ENCODE data around the gene ABCA8. TPM values are rescaled to one million over a fixed set of nuclear protein-coding genes. Genes with fewer than 3 reads are reported as not detected.

ABCA8 gene
- total RNA-seq, 4 donors from 2014 or later: 10.9 to 87.5 (median 21.2) TPM

DNA sequence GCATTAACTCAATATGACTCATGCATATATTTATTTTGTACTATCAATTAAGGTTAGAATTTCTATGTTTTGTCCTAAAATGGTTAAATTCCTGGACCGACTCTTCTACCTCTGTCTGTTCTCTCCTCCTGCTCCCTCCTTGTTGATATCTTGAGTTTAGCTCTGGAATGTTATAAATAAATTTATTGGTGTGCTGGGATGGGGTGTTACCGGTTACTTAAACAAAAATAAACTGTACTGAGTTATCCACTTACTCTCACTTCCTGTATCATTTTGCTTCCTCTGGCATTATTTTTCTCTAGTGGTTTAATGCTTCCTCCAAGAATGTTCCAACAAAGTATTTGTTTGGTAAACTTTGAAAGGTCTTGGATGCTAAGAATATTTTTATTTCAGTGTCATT lies 120.1 kb downstream of the ABCA8 start:
- Histone ChIP-seq H3K9me3 (no peaks in the 10 kb centered on the region), H3K36me3 (no peaks in the 10 kb centered on the region), H3K4me3 (no peak overlapping the region), H3K4me1 (no peaks in the 10 kb centered on the region), H3K27me3 (no peaks in the 10 kb centered on the region), H3K27ac (no peak overlapping the region)
- no peak for DNase-seq
- TF ChIP-seq POLR2A (IDR thresholded peaks at IDR 0.05): no peak
- TF ChIP-seq, protein P1, sequence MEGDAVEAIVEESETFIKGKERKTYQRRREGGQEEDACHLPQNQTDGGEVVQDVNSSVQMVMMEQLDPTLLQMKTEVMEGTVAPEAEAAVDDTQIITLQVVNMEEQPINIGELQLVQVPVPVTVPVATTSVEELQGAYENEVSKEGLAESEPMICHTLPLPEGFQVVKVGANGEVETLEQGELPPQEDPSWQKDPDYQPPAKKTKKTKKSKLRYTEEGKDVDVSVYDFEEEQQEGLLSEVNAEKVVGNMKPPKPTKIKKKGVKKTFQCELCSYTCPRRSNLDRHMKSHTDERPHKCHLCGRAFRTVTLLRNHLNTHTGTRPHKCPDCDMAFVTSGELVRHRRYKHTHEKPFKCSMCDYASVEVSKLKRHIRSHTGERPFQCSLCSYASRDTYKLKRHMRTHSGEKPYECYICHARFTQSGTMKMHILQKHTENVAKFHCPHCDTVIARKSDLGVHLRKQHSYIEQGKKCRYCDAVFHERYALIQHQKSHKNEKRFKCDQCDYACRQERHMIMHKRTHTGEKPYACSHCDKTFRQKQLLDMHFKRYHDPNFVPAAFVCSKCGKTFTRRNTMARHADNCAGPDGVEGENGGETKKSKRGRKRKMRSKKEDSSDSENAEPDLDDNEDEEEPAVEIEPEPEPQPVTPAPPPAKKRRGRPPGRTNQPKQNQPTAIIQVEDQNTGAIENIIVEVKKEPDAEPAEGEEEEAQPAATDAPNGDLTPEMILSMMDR (IDR thresholded peaks at IDR 0.05): no peak

DNA sequence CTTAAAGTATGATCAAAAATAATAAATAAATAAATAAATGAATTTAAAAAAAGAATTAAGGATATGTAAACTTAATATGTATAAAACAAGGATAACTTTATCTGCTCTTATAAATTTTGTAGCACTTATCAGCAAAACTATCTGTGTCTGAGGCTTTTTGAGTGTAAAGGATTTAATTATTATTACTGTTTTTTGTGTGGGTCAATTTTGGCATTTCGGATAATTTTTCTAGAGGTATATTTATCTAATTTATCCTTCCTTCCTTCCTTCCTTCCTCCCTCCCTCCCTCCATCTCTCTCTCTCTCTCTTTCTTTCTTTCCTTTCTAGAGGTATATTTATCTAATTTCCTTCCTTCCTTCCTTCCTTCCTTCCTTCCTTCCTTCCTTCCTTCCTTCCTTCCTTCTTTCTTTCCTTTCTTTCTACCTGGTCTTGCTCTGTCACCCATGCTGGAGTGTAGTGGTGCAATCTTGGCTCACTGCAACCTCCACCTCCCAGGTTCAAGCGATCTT lies 120.8 kb downstream of the ABCA8 start:
- H3K27ac ChIP-seq: no peak overlapping the region
- no peak for DNase-seq
- no peaks in the 10 kb centered on the region for H3K36me3 ChIP-seq

DNA sequence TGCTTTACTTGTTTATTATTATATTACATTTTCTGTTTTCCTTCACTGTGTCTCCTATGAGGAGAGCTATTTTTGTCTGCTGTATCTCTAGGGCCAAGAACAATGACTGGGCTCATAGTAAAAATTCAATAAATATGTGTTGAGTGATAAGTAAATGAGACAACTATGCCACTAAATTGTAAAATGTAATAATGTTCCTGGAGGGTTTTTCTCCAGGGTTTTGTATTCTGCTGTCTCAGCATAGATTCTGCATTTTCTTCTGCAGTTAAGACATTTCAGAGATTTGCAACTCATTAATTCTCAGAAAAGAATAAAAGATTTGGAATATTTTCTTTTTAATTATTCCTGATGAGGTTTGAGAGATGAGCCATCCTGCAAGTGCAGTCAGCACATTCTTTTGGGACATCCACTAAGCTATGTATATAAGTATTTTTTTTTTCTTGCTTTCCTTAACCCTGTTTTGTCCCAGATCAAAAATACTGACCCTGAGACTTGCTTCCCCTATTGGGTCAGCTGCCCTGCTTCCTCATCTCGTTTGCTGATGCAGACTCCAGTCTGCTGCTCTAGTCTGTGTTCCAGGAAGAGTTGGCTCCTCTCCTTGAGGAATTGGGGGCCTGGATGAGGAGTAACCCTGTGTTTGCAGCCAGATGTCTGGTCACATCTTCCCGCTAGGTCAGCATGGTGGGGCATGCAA lies 122.9 kb downstream of the ABCA8 start:
- Histone ChIP-seq H3K9me3 (no peaks in the 10 kb centered on the region), H3K27ac (no peak overlapping the region), H3K4me3 (no peak overlapping the region), H3K36me3 (no peaks in the 10 kb centered on the region), H3K4me1 (no peaks in the 10 kb centered on the region), H3K27me3 (no peaks in the 10 kb centered on the region)
- peak in 1 of 3 donors; percentile 47 for DNase-seq
- TF ChIP-seq, protein P1 (IDR thresholded peaks at IDR 0.05): no peak
- no peak for TF ChIP-seq POLR2A (IDR thresholded peaks at IDR 0.05)

More for the DNA sequence above, 120.8 kb downstream of the ABCA8 start:
- no peak for TF ChIP-seq POLR2A (IDR thresholded peaks at IDR 0.05)
- TF ChIP-seq, protein P1 (IDR thresholded peaks at IDR 0.05): no peak
- Histone ChIP-seq H3K4me1 (no peaks in the 10 kb centered on the region), H3K4me3 (no peak overlapping the region), H3K27me3 (no peaks in the 10 kb centered on the region), H3K9me3 (no peaks in the 10 kb centered on the region)

DNA sequence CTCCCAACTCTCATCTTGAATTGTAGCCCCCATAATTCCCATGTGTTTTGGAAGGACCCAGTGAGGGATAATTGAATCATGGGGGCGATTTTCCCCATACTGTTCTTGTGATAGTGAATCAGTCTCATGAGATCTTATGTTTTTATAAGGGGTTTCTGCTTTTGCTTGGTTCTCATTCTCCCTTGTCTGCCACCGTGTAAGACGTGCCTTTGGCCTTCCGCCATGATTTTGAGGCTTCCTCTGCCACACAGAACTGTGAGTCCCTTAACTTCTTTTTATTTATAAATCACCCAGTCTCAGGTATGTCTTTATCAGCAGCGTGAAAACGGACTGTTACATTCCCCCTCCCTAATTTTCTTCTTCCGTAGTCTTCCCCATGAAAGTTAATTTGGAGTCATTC lies 124.0 kb downstream of the ABCA8 start:
- no peaks in the 10 kb centered on the region for H3K27me3 ChIP-seq
- no peak overlapping the region for H3K4me3 ChIP-seq
- no peak overlapping the region for H3K27ac ChIP-seq
- no peaks in the 10 kb centered on the region for H3K9me3 ChIP-seq
- no peak for DNase-seq
- no peaks in the 10 kb centered on the region for H3K36me3 ChIP-seq
- no peak for TF ChIP-seq POLR2A (IDR thresholded peaks at IDR 0.05)
- TF ChIP-seq, protein P1 (IDR thresholded peaks at IDR 0.05): no peak
- no peaks in the 10 kb centered on the region for H3K4me1 ChIP-seq

DNA sequence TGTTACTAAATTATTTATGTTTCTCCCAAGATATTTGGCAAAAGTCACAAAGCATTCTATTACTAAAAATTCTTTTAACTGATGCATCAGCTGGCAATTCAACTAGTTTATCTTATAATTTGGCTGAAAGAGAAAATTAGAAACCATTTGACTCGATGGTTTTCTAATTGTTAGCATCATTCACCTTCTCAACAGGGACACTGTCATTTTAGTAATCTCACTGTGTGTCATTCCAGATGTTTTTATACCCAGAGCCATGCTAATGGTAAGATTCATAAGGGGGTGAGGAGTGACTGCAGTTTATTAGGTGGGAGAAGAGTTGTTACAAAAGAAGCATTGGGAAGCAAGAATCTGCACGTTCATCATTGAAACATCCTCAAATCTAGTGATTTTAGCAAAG lies 124.9 kb downstream of the ABCA8 start:
- H3K4me1 ChIP-seq: no peaks in the 10 kb centered on the region
- no peak overlapping the region for H3K27ac ChIP-seq

More for the DNA sequence above, 124.9 kb downstream of the ABCA8 start:
- no peak overlapping the region for H3K4me3 ChIP-seq
- H3K9me3 ChIP-seq: no peaks in the 10 kb centered on the region
- DNase-seq: no peak
- no peaks in the 10 kb centered on the region for H3K36me3 ChIP-seq
- no peak for TF ChIP-seq POLR2A (IDR thresholded peaks at IDR 0.05)
- TF ChIP-seq, protein P1 (IDR thresholded peaks at IDR 0.05): no peak
- H3K27me3 ChIP-seq: no peaks in the 10 kb centered on the region
